G401.6 (cell line): ENCODE results near the gene MS4A6A.
"Not testable (repeated sequence)": the region's sequence is repeated elsewhere in the genome, so short reads cannot be mapped to it uniquely, and the experiment has no call there.

ENCODE experiments used
- FAIRE-seq: peaks from 2 replicates; lab custom pipeline; 2012; peaks lifted over from hg19 to GRCh38; lab: Jason Lieb, UNC

MS4A6A gene

GRCh38 chr11:60183591-60184205, 815 bp upstream of the MS4A6A start:
- no peak for FAIRE-seq

GRCh38 chr11:60175860-60176275, 7.0 kb downstream of the MS4A6A start:
- no peak for FAIRE-seq

- no peak for FAIRE-seq
Observed at GRCh38 chr11:60172011-60172410, 10.9 kb downstream of the MS4A6A start.

GRCh38 chr11:60170566-60170965, 12.3 kb downstream of the MS4A6A start:
- no peak for FAIRE-seq

GRCh38 chr11:60169264-60169915, 13.5 kb downstream of the MS4A6A start:
- FAIRE-seq = no peak

GRCh38 chr11:60168306-60168705, 14.6 kb downstream of the MS4A6A start:
- FAIRE-seq = no peak

GRCh38 chr11:60165951-60166350, 16.9 kb downstream of the MS4A6A start:
- FAIRE-seq = no peak

- FAIRE-seq = no peak
Observed at GRCh38 chr11:60165538-60165937, 17.3 kb downstream of the MS4A6A start.

- FAIRE-seq = no peak
Observed at GRCh38 chr11:60164550-60165075, 18.3 kb downstream of the MS4A6A start.

GRCh38 chr11:60161766-60162165, 21.1 kb downstream of the MS4A6A start:
- no peak for FAIRE-seq

- FAIRE-seq = no peak
Observed at GRCh38 chr11:60161107-60161506, 21.8 kb downstream of the MS4A6A start.

- FAIRE-seq = no peak
Observed at GRCh38 chr11:60159868-60160267, 23.0 kb downstream of the MS4A6A start.

GRCh38 chr11:60159284-60159683, 23.6 kb downstream of the MS4A6A start:
- FAIRE-seq = no peak

GRCh38 chr11:60158636-60159035, 24.2 kb downstream of the MS4A6A start:
- FAIRE-seq = no peak

- FAIRE-seq = no peak
Observed at GRCh38 chr11:60155931-60156330, 27.0 kb downstream of the MS4A6A start.

- not testable (repeated sequence) for FAIRE-seq
Observed at GRCh38 chr11:60152727-60153126, 30.2 kb downstream of the MS4A6A start.

- FAIRE-seq = no peak
Observed at GRCh38 chr11:60150279-60150678, 32.6 kb downstream of the MS4A6A start.

- no peak for FAIRE-seq
Observed at GRCh38 chr11:60145677-60146076, 37.2 kb downstream of the MS4A6A start.

GRCh38 chr11:60143768-60144167, 39.1 kb downstream of the MS4A6A start:
- FAIRE-seq = no peak

GRCh38 chr11:60133917-60134316, 49.0 kb downstream of the MS4A6A start:
- no peak for FAIRE-seq

GRCh38 chr11:60131912-60132311, 51.0 kb downstream of the MS4A6A start:
- no peak for FAIRE-seq

GRCh38 chr11:60130496-60130895, 52.4 kb downstream of the MS4A6A start:
- no peak for FAIRE-seq

- FAIRE-seq = no peak
Observed at GRCh38 chr11:60129853-60130252, 53.0 kb downstream of the MS4A6A start.

- not testable (repeated sequence) for FAIRE-seq
Observed at GRCh38 chr11:60128866-60129265, 54.0 kb downstream of the MS4A6A start.
